IMR-90 (cell line): ENCODE measurements around the gene ABHD15. TPM values are rescaled to one million over a fixed set of nuclear protein-coding genes. Genes with fewer than 3 reads are reported as not detected.

Source experiments
- ATAC-seq: fragments of 200-7000 bp; cut with Tn5 transposase; 2 replicates; pipeline ENCODE4 v1.9.1; 2020; ENCODE audit warnings: low read depth, mild to moderate bottlenecking, moderate library complexity
- BruUV-seq: library from RNA; stranded (reverse); fragments of 400-500 nt; replicated peaks from 2 replicates; lab custom pipeline; 2021; lab: Mats Ljungman, UMichigan
- CTCF ChIA-PET: fragments of 300-600 bp; formaldehyde crosslinking; extraction: SDS; loops from one replicate; lab custom pipeline; 2021; ENCODE audit warnings: antibody characterized with exemption; lab: Yijun Ruan, JAX
- POLR2A ChIA-PET: fragments of 300-600 bp; sonication (Branson Sonifier 250); formaldehyde crosslinking; loops from one replicate; lab custom pipeline; 2022; ENCODE audit warnings: antibody characterized with exemption; ENCODE audit not compliant: unreplicated experiment; lab: Charles Lee
- DNase-seq: peaks from one replicate; pipeline ENCODE4 v3.0.0; 2013
- H2AFZ ChIP-seq: replicated peaks from 2 replicates; pipeline ENCODE3; 2013; ENCODE audit warnings: low read length, mild to moderate bottlenecking; ENCODE audit not compliant: poor library complexity
- H2AK5ac ChIP-seq: 2 replicates; pipeline ENCODE4 v1.6.1; 2013; ENCODE audit warnings: low read depth, low read length, inconsistent platforms
- H2AK9ac ChIP-seq: replicated peaks from 2 replicates; pipeline ENCODE3; 2013; ENCODE audit warnings: mild to moderate bottlenecking, low read depth, low read length, moderate library complexity; ENCODE audit not compliant: poor library complexity
- H2BK120ac ChIP-seq: 2 replicates; pipeline ENCODE4 v1.6.1; 2013; ENCODE audit warnings: low read depth, low read length, inconsistent platforms
- H2BK15ac ChIP-seq: 3 replicates; pipeline ENCODE4 v1.6.1; 2013; ENCODE audit warnings: low read depth, low read length, inconsistent platforms
- H2BK20ac ChIP-seq: 2 replicates; pipeline ENCODE4 v1.6.1; 2013; ENCODE audit warnings: low read depth, mild to moderate bottlenecking, inconsistent platforms, low read length, moderate library complexity
- H2BK5ac ChIP-seq: 2 replicates; pipeline ENCODE4 v1.6.1; 2013; ENCODE audit warnings: mild to moderate bottlenecking, low read depth, low read length, inconsistent platforms; ENCODE audit not compliant: poor library complexity, severe bottlenecking
- H3K14ac ChIP-seq: replicated peaks from 2 replicates; pipeline ENCODE4 v1.6.1; 2013; ENCODE audit warnings: low read depth, low read length, inconsistent platforms
- H3K18ac ChIP-seq: 2 replicates; pipeline ENCODE4 v1.6.1; 2013; ENCODE audit warnings: low read depth, low read length, control low read depth
- H3K23ac ChIP-seq: 2 replicates; pipeline ENCODE4 v1.6.1; 2013; ENCODE audit warnings: low read depth, low read length, inconsistent platforms
- H3K27ac ChIP-seq: 2 replicates; pipeline ENCODE4 v1.5.1; 2013; ENCODE audit warnings: mild to moderate bottlenecking, control low read depth, low read length; ENCODE audit not compliant: insufficient read depth
- H3K27me3 ChIP-seq: 2 replicates; pipeline ENCODE4 v1.6.1; 2013; ENCODE audit warnings: low read length; ENCODE audit not compliant: control insufficient read depth, insufficient read depth
- H3K36me3 ChIP-seq: 2 replicates; pipeline ENCODE4 v1.6.1; 2013; ENCODE audit warnings: low read length, mixed read lengths; ENCODE audit not compliant: control insufficient read depth, insufficient read depth
- H3K4ac ChIP-seq: 2 replicates; pipeline ENCODE4 v1.6.1; 2013; ENCODE audit warnings: low read depth, low read length, inconsistent platforms
- H3K4me1 ChIP-seq: 2 replicates; pipeline ENCODE4 v1.6.1; 2013; ENCODE audit warnings: low read length, mixed read lengths; ENCODE audit not compliant: control insufficient read depth, insufficient read depth
- H3K4me2 ChIP-seq: 2 replicates; pipeline ENCODE4 v1.6.1; 2013; ENCODE audit warnings: low read depth, mild to moderate bottlenecking, control low read depth, low read length, moderate library complexity
- H3K4me3 ChIP-seq: 2 replicates; pipeline ENCODE4 v1.5.1; 2013; ENCODE audit warnings: low read depth, mild to moderate bottlenecking, control low read depth, low read length, moderate library complexity; ENCODE audit not compliant: insufficient read depth
- H3K56ac ChIP-seq: 2 replicates; pipeline ENCODE4 v1.6.1; 2013; ENCODE audit warnings: low read length, inconsistent platforms; ENCODE audit not compliant: insufficient read depth; ENCODE audit errors: extremely low read depth
- H3K79me1 ChIP-seq, 2 experiments: 2 replicates each; pipeline ENCODE4 v1.6.1; 2013; ENCODE audit warnings: low read length in 2 of 2, inconsistent platforms in 1 of 2, low read depth in 1 of 2
- H3K9ac ChIP-seq: 2 replicates; pipeline ENCODE4 v1.6.1; 2013; ENCODE audit warnings: low read depth, low read length, control low read depth
- H3K9me1 ChIP-seq: 2 replicates; pipeline ENCODE4 v1.6.1; 2013; ENCODE audit warnings: low read length, inconsistent platforms; ENCODE audit not compliant: insufficient read depth
- H3K9me3 ChIP-seq: 2 replicates; pipeline ENCODE4 v1.6.1; 2013; ENCODE audit warnings: low read length; ENCODE audit not compliant: control insufficient read depth, insufficient read depth
- H4K20me1 ChIP-seq: 2 replicates; pipeline ENCODE4 v1.6.1; 2013; ENCODE audit warnings: low read length, inconsistent platforms; ENCODE audit not compliant: insufficient read depth
- H4K5ac ChIP-seq: 2 replicates; pipeline ENCODE4 v1.6.1; 2013; ENCODE audit warnings: mild to moderate bottlenecking, low read depth, low read length, control low read depth
- H4K8ac ChIP-seq, 2 experiments: 2 replicates each; pipeline ENCODE4 v1.6.1; 2013; ENCODE audit warnings: low read depth in 2 of 2, low read length in 2 of 2, control low read depth in 1 of 2, inconsistent platforms in 1 of 2
- H4K91ac ChIP-seq: 2 replicates; pipeline ENCODE4 v1.6.1; 2013; ENCODE audit warnings: low read depth, low read length, inconsistent platforms; ENCODE audit not compliant: insufficient read depth
- CEBPB ChIP-seq: IDR thresholded peaks from 2 replicates; pipeline ENCODE4 v1.6.1; 2012; ENCODE audit warnings: low read depth, low read length, improper control_type of control experiment
- WGBS, 2 experiments: methylation state at CpG; one replicate each; pipeline versions ENCODE4 v1.1.5 to v1.1.7; 2013; ENCODE audit warnings: missing lambda C conversion rate in 2 of 2; ENCODE audit not compliant: insufficient read length in 1 of 2; ENCODE audit errors: extremely low coverage in 2 of 2; 5-methylcytosine and 5-hydroxymethylcytosine counted together
- dilution Hi-C: fragments of 300-500 bp; cut with HindIII; formaldehyde crosslinking; loops from one replicate; pipeline ENCODE4 v1.14.3; 2018; ENCODE audit warnings: low sequenced_read_pairs; ENCODE audit not compliant: unreplicated experiment
- in situ Hi-C: fragments of 300-500 bp; cut with MboI; formaldehyde crosslinking; loops from 3 replicates; pipeline ENCODE4 v1.14.3; 2019; ENCODE audit warnings: low sequenced_read_pairs, inconsistent platforms, mixed read lengths
- intact Hi-C: fragments of 100-400 bp; cut with micrococcal nuclease; formaldehyde crosslinking; loops from 2 replicates; pipeline ENCODE4 v1.10.0; 2022
- polyA plus RNA-seq, 3 experiments: library from polyadenylated mRNA; depleted of rRNA; stranded (reverse); fragments of >200 nt; gene quantifications; 2 replicates each; pipeline ENCODE4 v1.2.3, GENCODE V29; 2012; ENCODE audit warnings: low replicate concordance in 1 of 3
- total RNA-seq: library from RNA; depleted of rRNA; stranded (reverse); fragments of >200 nt; gene quantifications from 2 replicates; pipeline ENCODE4 v1.2.3, GENCODE V29; 2012

The ABHD15 gene
- total and polyA plus RNA-seq, 2 of the 4 experiments (the other 2 are of a cell fraction), result 3.2 to 4.6 TPM

GRCh38 chr17:29613856-29614255, 47.0 kb upstream of the ABHD15 start:
- H3K4me2 ChIP-seq, result no peak overlapping the region
- H3K18ac ChIP-seq, result no peak overlapping the region
- H3K56ac ChIP-seq, result no peak overlapping the region
- H3K14ac ChIP-seq, result no peak overlapping the region
- intact Hi-C loops, result no loop called here
- peak overlapping the region in 1 of 2 experiments; percentile 35; a peak in 1 of 4 replicates for H4K8ac ChIP-seq
- no peak overlapping the region for H4K5ac ChIP-seq
- H2AK5ac ChIP-seq, result no peak overlapping the region
- no peak overlapping the region for H3K4me3 ChIP-seq
- H3K4ac ChIP-seq, result no peak overlapping the region; the same call in 1 of the 2 replicates
- H4K20me1 ChIP-seq, result peaks cover 6% of the 10 kb centered on the region; the same call in 1 of the 2 replicates
- no peak for TF ChIP-seq CEBPB
- DNase-seq, result no peak
- no peaks in the 10 kb centered on the region for H3K9me3 ChIP-seq
- no peak overlapping the region for H2BK120ac ChIP-seq
- peaks cover 2% of the 10 kb centered on the region; the same call in 1 of the 2 replicates for H3K36me3 ChIP-seq
- H2BK20ac ChIP-seq, result no peak overlapping the region
- no peaks in the 10 kb centered on the region for H3K4me1 ChIP-seq
- BruUV-seq, result no TSS peak
- no peak overlapping the region for H2AK9ac ChIP-seq
- ATAC-seq, result no peak
- H3K79me1 ChIP-seq, result no peaks in the 10 kb centered on the region
- no peak overlapping the region for H3K27ac ChIP-seq
- dilution Hi-C loops, result no loop called here
- H3K27me3 ChIP-seq, result no peaks in the 10 kb centered on the region; the same call in 1 of the 2 replicates
- peaks cover 8% of the 10 kb centered on the region; the same call in 1 of the 2 replicates for H3K9me1 ChIP-seq
- WGBS, 2 experiments, result 37% methylated on average over 7 of the region's 13 CpGs; no CpG with 5 or more reads in 1 of the 2 experiments
- CTCF ChIA-PET, result interaction anchor here (0.6 to 1.1 kb wide), 2 partner anchors 10 to 1311 kb away, joined by 3 read pairs; no protein-coding TSS in a partner anchor
- no peak overlapping the region for H2BK15ac ChIP-seq
- H3K9ac ChIP-seq, result no peak overlapping the region
- in situ Hi-C loops, result no loop called here
- POLR2A ChIA-PET, result interaction anchor here (0.6 kb wide), 1 partner anchor 9 kb away, joined by 3 read pairs; no protein-coding TSS in a partner anchor
- H2AFZ ChIP-seq, result peak overlapping the region; percentile 92
- no peak overlapping the region for H3K23ac ChIP-seq
- H2BK5ac ChIP-seq, result no peak overlapping the region
- H4K91ac ChIP-seq, result no peak overlapping the region
